HCT116 (cell line): ENCODE measurements around the gene RYR2. TPM values are rescaled to one million over a fixed set of nuclear protein-coding genes. Genes with fewer than 3 reads are reported as not detected.

Experiments used
- ATAC-seq: fragments of 200-7000 bp; cut with Tn5 transposase; 2 replicates; pipeline ENCODE4 v1.9.1; 2020; ENCODE audit warnings: mild to moderate bottlenecking, moderate library complexity
- BruUV-seq: library from RNA; stranded (reverse); fragments of 400-500 nt; replicated peaks from 2 replicates; lab custom pipeline; 2021; lab: Mats Ljungman, UMichigan
- CTCF ChIA-PET: fragments of 300-600 bp; sonication (Branson Sonifier 250); formaldehyde crosslinking; loops from one replicate; lab custom pipeline; 2021; ENCODE audit warnings: antibody characterized with exemption; lab: Charles Lee
- POLR2A ChIA-PET: fragments of 300-600, 350-600 bp; sonication (Branson Sonifier 250); formaldehyde crosslinking; loops from one replicate; lab custom pipeline; 2021; ENCODE audit warnings: antibody characterized with exemption; lab: Charles Lee
- RAD21 ChIA-PET, 2 experiments: fragments of 300-600 bp; sonication (Branson Sonifier 250); formaldehyde crosslinking; loops; one replicate each; lab custom pipeline; 2023; ENCODE audit warnings: low total read pairs in 2 of 2; ENCODE audit not compliant: uncharacterized antibody in 2 of 2, unreplicated experiment in 2 of 2, low non-redundant PET in 1 of 2; lab: Charles Lee
- DNase-seq: peaks from one replicate; pipeline ENCODE4 v3.0.0-alpha.2; 2010; ENCODE audit warnings: low read depth, low spot score
- H2AFZ ChIP-seq: fragments of 200-600 bp; shearing (Covaris generic), sonication (generic); 2 replicates; pipeline ENCODE4 v1.6.1; 2017; ENCODE audit warnings: low read depth, mixed run types, mixed read lengths, antibody characterized with exemption, low read length; ENCODE audit not compliant: poor library complexity, severe bottlenecking
- H3K27ac ChIP-seq: 2 replicates; pipeline ENCODE4 v1.5.1; 2012; ENCODE audit warnings: low read depth, low read length
- H3K27me3 ChIP-seq: fragments of 200-600 bp; sonication (generic); 2 replicates; pipeline ENCODE4 v1.6.1; 2016; ENCODE audit warnings: mixed run types, low read length, mixed read lengths; ENCODE audit not compliant: insufficient read depth
- H3K36me3 ChIP-seq, 2 experiments: fragments of 200-500 bp in 1 of 2; fragments of 200-600 bp in 1 of 2; sonication (Bioruptor generic) in 1 of 2; sonication (generic) in 1 of 2; 2 replicates each; pipeline versions ENCODE4 v1.5.1 to v1.6.1; 2014 to 2016; ENCODE audit warnings: low read length in 2 of 2, inconsistent platforms in 1 of 2, mixed read lengths in 1 of 2, mixed run types in 1 of 2; ENCODE audit not compliant: insufficient read depth in 2 of 2, control insufficient read depth in 1 of 2
- H3K4me1 ChIP-seq, 2 experiments: fragments of 200-600 bp in 1 of 2; sonication (generic) in 1 of 2; 2 replicates each; pipeline versions ENCODE4 v1.5.1 to v1.6.1; 2012 to 2017; ENCODE audit warnings: low read length in 2 of 2, inconsistent platforms in 1 of 2, mild to moderate bottlenecking in 1 of 2, mixed read lengths in 1 of 2, mixed run types in 1 of 2, moderate library complexity in 1 of 2; ENCODE audit not compliant: insufficient read depth in 2 of 2, control insufficient read depth in 1 of 2
- H3K4me2 ChIP-seq: fragments of 200-600 bp; sonication (generic); 2 replicates; pipeline ENCODE4 v1.6.1; 2017; ENCODE audit warnings: mixed run types, low read length, mixed read lengths
- H3K4me3 ChIP-seq, 2 experiments: fragments of 200-600 bp in 1 of 2; sonication (generic) in 1 of 2; replicated peaks in 1 of 2; 2 replicates each; pipeline ENCODE4 v1.5.1; 2011 to 2016; ENCODE audit warnings: low read length in 2 of 2, control low read depth in 1 of 2, low read depth in 1 of 2, mild to moderate bottlenecking in 1 of 2, mixed read lengths in 1 of 2, mixed run types in 1 of 2
- H3K79me2 ChIP-seq: fragments of 200-600 bp; sonication (generic); 2 replicates; pipeline ENCODE4 v1.6.1; 2017; ENCODE audit warnings: mild to moderate bottlenecking, mixed run types, low read length, moderate library complexity, mixed read lengths; ENCODE audit not compliant: insufficient read depth
- H3K9ac ChIP-seq: fragments of 200-600 bp; sonication (generic); 2 replicates; pipeline ENCODE4 v1.6.1; 2016; ENCODE audit warnings: low read length, mixed read lengths
- H3K9me2 ChIP-seq: fragments of 200-600 bp; sonication (generic), shearing (Covaris generic); 2 replicates; pipeline ENCODE4 v1.6.1; 2017; ENCODE audit warnings: mixed run types, mild to moderate bottlenecking, moderate library complexity; ENCODE audit not compliant: insufficient read depth
- H3K9me3 ChIP-seq, 2 experiments: fragments of 200-500 bp in 1 of 2; fragments of 200-600 bp in 1 of 2; sonication (Bioruptor generic) in 1 of 2; sonication (generic) in 1 of 2; 2 replicates each; pipeline ENCODE4 v1.6.1; 2014 to 2017; ENCODE audit warnings: low read length in 2 of 2, mixed read lengths in 2 of 2, inconsistent platforms in 1 of 2, low read depth in 1 of 2, mild to moderate bottlenecking in 1 of 2, mixed run types in 1 of 2, moderate library complexity in 1 of 2; ENCODE audit not compliant: control insufficient read depth in 1 of 2, insufficient read depth in 1 of 2
- H4K20me1 ChIP-seq: fragments of 200-600 bp; sonication (generic), shearing (Covaris generic); 2 replicates; pipeline ENCODE4 v1.6.1; 2017; ENCODE audit warnings: mixed run types, mild to moderate bottlenecking, moderate library complexity; ENCODE audit not compliant: insufficient read depth
- CEBPB ChIP-seq: IDR thresholded peaks from 2 replicates; pipeline ENCODE4 v1.6.1; 2012; ENCODE audit warnings: low read depth
- FOSL1 ChIP-seq: IDR thresholded peaks from 2 replicates; pipeline ENCODE4 v1.6.1; 2012; ENCODE audit warnings: low read depth
- JUND ChIP-seq: IDR thresholded peaks from 2 replicates; pipeline ENCODE4 v1.6.1; 2012
- POLR2AphosphoS5 ChIP-seq: IDR thresholded peaks from 2 replicates; pipeline ENCODE4 v1.6.1; 2011; ENCODE audit warnings: mild to moderate bottlenecking, low read depth, low read length, moderate library complexity
- RAD21 ChIP-seq: IDR thresholded peaks from 2 replicates; pipeline ENCODE4 v1.6.1; 2012; ENCODE audit warnings: low read depth, mild to moderate bottlenecking
- SP1 ChIP-seq: IDR thresholded peaks from 2 replicates; pipeline ENCODE4 v1.6.1; 2012; ENCODE audit warnings: low read depth
- SRF ChIP-seq: IDR thresholded peaks from 2 replicates; pipeline ENCODE4 v1.6.1; 2012; ENCODE audit warnings: low read depth
- TCF7L2 ChIP-seq: IDR thresholded peaks from 2 replicates; pipeline ENCODE4 v1.7.0; 2011; ENCODE audit warnings: borderline replicate concordance, inconsistent platforms; ENCODE audit not compliant: insufficient read depth, insufficient read length; ENCODE audit errors: extremely low read depth
- intact Hi-C: fragments of 100-400 bp; cut with micrococcal nuclease; formaldehyde crosslinking; loops from 2 replicates; pipeline ENCODE4 v1.10.0; 2022
- total RNA-seq: library from RNA; stranded (reverse); gene quantifications from one replicate; pipeline ENCODE4 v1.2.1, GENCODE V29; 2021; ENCODE audit not compliant: unreplicated experiment
- TF ChIP-seq, protein P1 (sequence below): IDR thresholded peaks from 2 replicates; pipeline ENCODE4 v1.6.1; 2012
- TF ChIP-seq, protein P2 (sequence below): IDR thresholded peaks from 2 replicates; pipeline ENCODE4 v1.6.1; 2012

Gene RYR2
- total RNA-seq, 1 experiment from 2014 or later: 0.02 TPM

DNA sequence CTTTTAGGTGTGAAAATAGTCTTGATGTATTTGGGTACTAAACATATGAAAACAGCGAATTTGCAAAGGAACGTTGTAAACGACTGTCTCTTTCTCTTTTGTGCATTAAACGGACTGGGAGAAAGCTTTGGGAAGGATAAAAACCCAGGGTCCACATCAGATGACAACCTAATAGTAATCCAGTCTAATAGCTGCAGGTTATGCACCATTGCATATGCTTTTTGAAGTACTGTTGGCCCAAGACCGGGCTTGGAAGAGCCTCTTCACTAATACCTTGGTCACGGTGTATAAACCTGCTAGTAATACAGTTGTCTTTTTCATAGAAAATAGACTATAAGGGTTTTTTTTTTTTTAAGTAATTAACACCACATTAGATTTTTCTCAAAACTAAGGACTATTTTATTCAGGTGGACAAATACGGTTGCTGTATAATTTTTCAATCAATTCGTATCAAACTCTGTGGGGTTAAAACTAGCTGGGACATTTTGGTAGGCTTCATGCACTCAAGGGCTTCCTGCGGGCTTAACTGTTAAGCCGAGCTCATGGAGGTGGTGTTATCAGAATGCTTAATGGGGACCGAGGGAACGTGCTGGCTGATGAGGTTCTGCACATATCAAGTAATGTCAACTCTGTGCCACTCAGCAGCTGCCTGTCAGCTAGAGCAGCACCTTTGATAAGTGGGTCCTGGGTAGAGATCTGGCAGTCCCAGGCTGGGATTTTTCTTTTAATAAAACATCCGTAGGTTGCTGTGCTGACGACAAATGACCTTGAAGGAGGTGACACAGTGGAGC, 2.1 kb downstream of the RYR2 start:
- POLR2A ChIA-PET: no interaction called here

DNA sequence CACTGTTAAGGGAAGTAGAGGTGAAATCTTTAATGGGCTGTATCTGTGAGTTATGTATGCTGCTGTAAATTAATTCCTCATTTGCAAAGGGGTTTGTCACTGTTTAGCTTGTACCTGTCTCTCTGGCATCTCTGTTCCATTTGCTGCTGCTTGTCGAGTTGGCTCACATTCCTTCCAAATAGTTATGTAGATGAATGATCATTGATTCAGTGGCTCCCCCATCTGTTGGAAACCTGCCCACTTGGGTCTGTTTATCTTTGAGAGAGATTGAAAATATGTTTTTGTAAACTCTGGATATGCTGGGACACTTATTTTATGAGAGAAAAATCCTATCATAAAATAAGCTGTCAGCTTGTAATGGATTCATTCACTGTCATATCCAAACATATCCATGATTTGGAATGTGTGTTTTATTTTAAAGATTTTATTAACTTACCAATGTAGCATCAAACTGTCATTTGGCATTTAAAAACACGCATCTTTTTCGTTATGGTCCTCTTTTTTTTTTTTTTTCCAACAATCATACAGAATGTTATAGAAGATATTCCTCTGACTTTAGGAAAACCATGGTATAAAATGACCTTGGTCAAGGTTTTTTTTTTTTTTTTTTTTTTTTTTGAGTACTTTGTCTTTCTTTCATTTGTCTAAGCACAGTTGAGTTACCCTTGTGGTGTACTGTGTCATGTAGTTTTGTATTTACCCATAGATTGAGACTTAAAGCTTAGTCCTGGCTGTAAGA, 3.5 kb downstream of the RYR2 start:
- intact Hi-C loops: no loop called here
- ChIA-PET RAD21 (no interaction called here), CTCF (no interaction called here), POLR2A (no interaction called here)
- no peaks in the 10 kb centered on the region for H3K9me3 ChIP-seq
- H3K9ac ChIP-seq: no peak overlapping the region
- H3K36me3 ChIP-seq: no peaks in the 10 kb centered on the region
- H3K9me2 ChIP-seq: no peaks in the 10 kb centered on the region
- peaks cover 23% of the 10 kb centered on the region; the same call in 1 of the 2 replicates for H3K27me3 ChIP-seq
- H3K4me1 ChIP-seq: no peaks in the 10 kb centered on the region
- BruUV-seq: no TSS peak
- H3K4me2 ChIP-seq: no peak overlapping the region
- no peak overlapping the region for H3K4me3 ChIP-seq
- no peak overlapping the region for H2AFZ ChIP-seq
- no peaks in the 10 kb centered on the region for H3K79me2 ChIP-seq
- no peaks in the 10 kb centered on the region for H4K20me1 ChIP-seq
- no peak for TF ChIP-seq SP1
- 0 out of 2 replicates have a peak, but pooled peaks have one; percentile 4 for TF ChIP-seq RAD21
- no peak for TF ChIP-seq SRF
- TF ChIP-seq, protein P1, sequence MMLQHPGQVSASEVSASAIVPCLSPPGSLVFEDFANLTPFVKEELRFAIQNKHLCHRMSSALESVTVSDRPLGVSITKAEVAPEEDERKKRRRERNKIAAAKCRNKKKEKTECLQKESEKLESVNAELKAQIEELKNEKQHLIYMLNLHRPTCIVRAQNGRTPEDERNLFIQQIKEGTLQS: no peak
- no peak for DNase-seq
- ATAC-seq: no peak
- H3K27ac ChIP-seq: no peak overlapping the region

More for the DNA sequence above, 2.1 kb downstream of the RYR2 start:
- Histone ChIP-seq H3K9me3 (no peaks in the 10 kb centered on the region), H3K9ac (no peak overlapping the region), H3K27me3 (0 out of 2 replicates have a peak, but pooled peaks cover 12% of the 10 kb centered on the region), H3K9me2 (no peaks in the 10 kb centered on the region), H2AFZ (no peak overlapping the region), H3K79me2 (no peaks in the 10 kb centered on the region), H4K20me1 (no peaks in the 10 kb centered on the region), H3K27ac (no peak overlapping the region), H3K4me3 (no peak overlapping the region), H3K36me3 (no peaks in the 10 kb centered on the region), H3K4me1 (no peaks in the 10 kb centered on the region), H3K4me2 (no peak overlapping the region)
- ChIA-PET CTCF (no interaction called here), RAD21 (no interaction called here)
- no peak for DNase-seq
- ATAC-seq: no peak
- intact Hi-C loops: no loop called here
- no TSS peak for BruUV-seq
- TF ChIP-seq JUND (no peak), RAD21 (no peak), CEBPB (no peak), FOSL1 (no peak), POLR2AphosphoS5 (no peak), TCF7L2 (no peak)
- TF ChIP-seq, protein P2, sequence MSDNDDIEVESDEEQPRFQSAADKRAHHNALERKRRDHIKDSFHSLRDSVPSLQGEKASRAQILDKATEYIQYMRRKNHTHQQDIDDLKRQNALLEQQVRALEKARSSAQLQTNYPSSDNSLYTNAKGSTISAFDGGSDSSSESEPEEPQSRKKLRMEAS: no peak
- TF ChIP-seq, protein P1: no peak
